RWPE2 (cell line): ENCODE results near the gene RPLP1.

ENCODE experiments used
- ATAC-seq: fragments of 200-7000 bp; cut with Tn5 transposase; 3 replicates; pipeline ENCODE4 v1.9.1; 2021; ENCODE audit warnings: low read depth
- DNase-seq: peaks from one replicate; pipeline ENCODE4 v3.0.0-alpha.2; 2020; ENCODE audit warnings: low spot score
- H3K27ac ChIP-seq: fragments of 450-650 bp; 2 replicates; pipeline ENCODE4 v1.5.1; 2017; ENCODE audit warnings: mild to moderate bottlenecking; ENCODE audit not compliant: poor library complexity, severe bottlenecking
- H3K27me3 ChIP-seq: fragments of 250-450 bp; sonication (Bioruptor Pico); 2 replicates; pipeline ENCODE4 v1.5.1; 2021; ENCODE audit warnings: mild to moderate bottlenecking, moderate library complexity; ENCODE audit not compliant: insufficient read depth, poor library complexity, severe bottlenecking
- H3K36me3 ChIP-seq: fragments of 250-450 bp; sonication (Bioruptor Pico); 2 replicates; pipeline ENCODE4 v1.5.1; 2020; ENCODE audit warnings: low read depth, mild to moderate bottlenecking, moderate library complexity
- H3K4me1 ChIP-seq: fragments of 250-450 bp; sonication (Bioruptor Pico); 2 replicates; pipeline ENCODE4 v1.5.1; 2021; ENCODE audit warnings: mild to moderate bottlenecking, moderate library complexity; ENCODE audit not compliant: insufficient read depth, poor library complexity, severe bottlenecking
- H3K4me3 ChIP-seq: fragments of 250-450 bp; sonication (Bioruptor Pico); 2 replicates; pipeline ENCODE4 v1.5.1; 2021; ENCODE audit warnings: mild to moderate bottlenecking, moderate library complexity; ENCODE audit not compliant: severe bottlenecking
- H3K9me3 ChIP-seq: fragments of 250-450 bp; sonication (Bioruptor Pico); 2 replicates; pipeline ENCODE4 v1.5.1; 2021; ENCODE audit warnings: mild to moderate bottlenecking, moderate library complexity; ENCODE audit not compliant: severe bottlenecking
- CTCF ChIP-seq: fragments of 450-650 bp; IDR thresholded peaks from one replicate; pipeline ENCODE4 v1.5.1; 2017; ENCODE audit warnings: mild to moderate bottlenecking, moderate library complexity; ENCODE audit not compliant: poor library complexity, severe bottlenecking

RPLP1 gene

GRCh38 chr15:69456208-69457166 is 3.9 kb downstream of the RPLP1 start:
- Histone ChIP-seq H3K36me3 (peaks cover 53% of the 10 kb centered on the region), H3K27me3 (no peaks in the 10 kb centered on the region), H3K4me1 (peaks cover 12% of the 10 kb centered on the region), H3K27ac (peak overlapping the region; percentile 1), H3K4me3 (no peak overlapping the region), H3K9me3 (no peaks in the 10 kb centered on the region)
- no peak for TF ChIP-seq CTCF
- ATAC-seq (no peak), DNase-seq (no peak)

GRCh38 chr15:69457304-69458280 is 5.0 kb downstream of the RPLP1 start:
- peaks cover 53% of the 10 kb centered on the region for H3K36me3 ChIP-seq
- peak overlapping the region; percentile 1 for H3K27ac ChIP-seq
- DNase-seq (no peak), ATAC-seq (peak; percentile 1; the same call in 1 of the 3 replicates)
- no peaks in the 10 kb centered on the region for H3K9me3 ChIP-seq
- peaks cover 12% of the 10 kb centered on the region for H3K4me1 ChIP-seq
- no peak for TF ChIP-seq CTCF
- no peak overlapping the region for H3K4me3 ChIP-seq
- no peaks in the 10 kb centered on the region for H3K27me3 ChIP-seq

- H3K36me3 ChIP-seq, result peaks cover 40% of the 10 kb centered on the region
- no peak for TF ChIP-seq CTCF
- no peak for DNase-seq
- H3K9me3 ChIP-seq, result no peaks in the 10 kb centered on the region
- no peak overlapping the region for H3K4me3 ChIP-seq
- ATAC-seq, result no peak
- H3K27ac ChIP-seq, result no peak overlapping the region
- H3K27me3 ChIP-seq, result no peaks in the 10 kb centered on the region
- H3K4me1 ChIP-seq, result peaks cover 18% of the 10 kb centered on the region
These were observed 6.4 kb downstream of the RPLP1 start for GRCh38 chr15:69459066-69459465.

GRCh38 chr15:69460481-69460880 is 7.9 kb downstream of the RPLP1 start:
- Histone ChIP-seq H3K27me3 (no peaks in the 10 kb centered on the region), H3K27ac (no peak overlapping the region), H3K4me1 (peaks cover 11% of the 10 kb centered on the region), H3K9me3 (no peaks in the 10 kb centered on the region), H3K4me3 (no peak overlapping the region), H3K36me3 (peaks cover 26% of the 10 kb centered on the region)
- ATAC-seq (no peak), DNase-seq (no peak)
- TF ChIP-seq CTCF, result no peak
